ENCODE results near the gene ICAM3.

Gene ICAM3

DNA sequence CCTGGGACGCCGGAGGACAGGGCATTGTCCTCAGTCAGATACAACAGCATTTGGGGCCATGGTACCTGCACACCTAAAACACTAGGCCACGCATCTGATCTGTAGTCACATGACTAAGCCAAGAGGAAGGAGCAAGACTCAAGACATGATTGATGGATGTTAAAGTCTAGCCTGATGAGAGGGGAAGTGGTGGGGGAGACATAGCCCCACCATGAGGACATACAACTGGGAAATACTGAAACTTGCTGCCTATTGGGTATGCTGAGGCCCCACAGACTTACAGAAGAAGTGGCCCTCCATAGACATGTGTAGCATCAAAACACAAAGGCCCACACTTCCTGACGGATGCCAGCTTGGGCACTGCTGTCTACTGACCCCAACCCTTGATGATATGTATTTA lies 54.0 kb downstream of the ICAM3 start:
- peaks cover 10% of the 10 kb centered on the region for H3K36me3 Mint-ChIP-seq
- H3K4me1 Mint-ChIP-seq: peaks cover 17% of the 10 kb centered on the region
- DNase-seq (ENCODE audit: low spot score in 2 of 2): no peak
- H3K27ac Mint-ChIP-seq: no peak overlapping the region
- no peaks in the 10 kb centered on the region for H3K9me3 Mint-ChIP-seq
- no peak overlapping the region for H3K4me3 Mint-ChIP-seq
- ATAC-seq (ENCODE audit: low read depth): no peak
- peaks cover 9% of the 10 kb centered on the region for H3K27me3 Mint-ChIP-seq

DNA sequence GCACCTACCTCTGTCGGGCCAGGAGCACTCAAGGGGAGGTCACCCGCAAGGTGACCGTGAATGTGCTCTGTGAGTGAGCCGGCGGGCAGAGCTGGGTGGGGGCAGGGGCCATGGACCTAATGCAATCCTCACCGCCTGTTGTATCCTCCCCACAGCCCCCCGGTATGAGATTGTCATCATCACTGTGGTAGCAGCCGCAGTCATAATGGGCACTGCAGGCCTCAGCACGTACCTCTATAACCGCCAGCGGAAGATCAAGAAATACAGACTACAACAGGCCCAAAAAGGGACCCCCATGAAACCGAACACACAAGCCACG lies 54.5 kb downstream of the ICAM3 start:
- H3K36me3 Mint-ChIP-seq: peaks cover 10% of the 10 kb centered on the region
- H3K27me3 Mint-ChIP-seq: peaks cover 6% of the 10 kb centered on the region
- peaks cover 15% of the 10 kb centered on the region for H3K4me1 Mint-ChIP-seq
- no peak overlapping the region for H3K27ac Mint-ChIP-seq
- ATAC-seq (ENCODE audit: low read depth) (no peak), DNase-seq (ENCODE audit: low spot score in 2 of 2) (no peak)
- H3K9me3 Mint-ChIP-seq: no peaks in the 10 kb centered on the region
- H3K4me3 Mint-ChIP-seq: no peak overlapping the region

DNA sequence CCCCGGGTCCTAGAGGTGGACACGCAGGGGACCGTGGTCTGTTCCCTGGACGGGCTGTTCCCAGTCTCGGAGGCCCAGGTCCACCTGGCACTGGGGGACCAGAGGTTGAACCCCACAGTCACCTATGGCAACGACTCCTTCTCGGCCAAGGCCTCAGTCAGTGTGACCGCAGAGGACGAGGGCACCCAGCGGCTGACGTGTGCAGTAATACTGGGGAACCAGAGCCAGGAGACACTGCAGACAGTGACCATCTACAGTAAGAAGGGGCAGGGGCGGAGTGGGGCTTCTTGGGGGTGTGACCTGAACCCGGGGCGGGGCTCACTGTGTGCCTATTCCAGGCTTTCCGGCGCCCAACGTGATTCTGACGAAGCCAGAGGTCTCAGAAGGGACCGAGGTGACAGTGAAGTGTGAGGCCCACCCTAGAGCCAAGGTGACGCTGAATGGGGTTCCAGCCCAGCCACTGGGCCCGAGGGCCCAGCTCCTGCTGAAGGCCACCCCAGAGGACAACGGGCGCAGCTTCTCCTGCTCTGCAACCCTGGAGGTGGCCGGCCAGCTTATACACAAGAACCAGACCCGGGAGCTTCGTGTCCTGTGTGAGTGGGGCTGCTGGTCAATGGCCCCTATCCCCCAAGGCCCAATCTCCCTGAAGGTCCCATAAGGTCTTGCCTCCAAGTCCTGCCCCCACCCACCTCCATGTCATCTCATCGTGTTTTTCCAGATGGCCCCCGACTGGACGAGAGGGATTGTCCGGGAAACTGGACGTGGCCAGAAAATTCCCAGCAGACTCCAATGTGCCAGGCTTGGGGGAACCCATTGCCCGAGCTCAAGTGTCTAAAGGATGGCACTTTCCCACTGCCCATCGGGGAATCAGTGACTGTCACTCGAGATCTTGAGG lies 55.1 kb downstream of the ICAM3 start:
- Mint-ChIP-seq H3K27ac (no peak overlapping the region), H3K27me3 (peaks cover 6% of the 10 kb centered on the region), H3K4me3 (no peak overlapping the region), H3K4me1 (peaks cover 16% of the 10 kb centered on the region), H3K9me3 (no peaks in the 10 kb centered on the region), H3K36me3 (peaks cover 10% of the 10 kb centered on the region)
- DNase-seq (ENCODE audit: low spot score in 2 of 2) (no peak), ATAC-seq (ENCODE audit: low read depth) (no peak)

All from memory B cell (primary cell).